HepG2 (cell line): ENCODE data around the gene UMPS. TPM values are rescaled to one million over a fixed set of nuclear protein-coding genes. Genes with fewer than 3 reads are reported as not detected.

ENCODE experiments used
- BATF2 ChIP-seq: sonication (generic); formaldehyde crosslinking; IDR thresholded peaks from 2 replicates; pipeline ENCODE4 v1.8.0; 2022; ENCODE audit warnings: mild to moderate bottlenecking, missing genetic modification reagents, moderate library complexity
- CC2D1A ChIP-seq: sonication (generic); formaldehyde crosslinking; IDR thresholded peaks from 2 replicates; pipeline ENCODE4 v1.8.1; 2023; ENCODE audit warnings: mild to moderate bottlenecking, missing genetic modification reagents
- HIC2 ChIP-seq: sonication (generic); formaldehyde crosslinking; IDR thresholded peaks from 2 replicates; pipeline ENCODE4 v1.9.0; 2022; ENCODE audit warnings: low read depth, missing genetic modification reagents
- HMGXB4 ChIP-seq, 2 experiments: sonication (generic) in 1 of 2; formaldehyde crosslinking in 1 of 2; IDR thresholded peaks; 2 replicates each; pipeline versions ENCODE4 v1.4.0 to v1.6.1; 2018 to 2020; ENCODE audit warnings: missing genetic modification reagents in 2 of 2, borderline replicate concordance in 1 of 2, low read depth in 1 of 2, mild to moderate bottlenecking in 1 of 2, missing biosample characterization in 1 of 2
- HNRNPLL ChIP-seq: fragments of 200-400 bp; formaldehyde crosslinking; IDR thresholded peaks from 2 replicates; pipeline ENCODE4 v1.6.1; 2017; ENCODE audit warnings: mild to moderate bottlenecking, low read depth, low read length; ENCODE audit not compliant: poor library complexity, severe bottlenecking
- JUND ChIP-seq: sonication (generic); formaldehyde crosslinking; IDR thresholded peaks from 2 replicates; pipeline ENCODE4 v1.8.0; 2022; ENCODE audit warnings: mild to moderate bottlenecking, missing genetic modification reagents
- MAF1 ChIP-seq: sonication (generic); formaldehyde crosslinking; IDR thresholded peaks from 2 replicates; pipeline ENCODE4 v1.5.0; 2020; ENCODE audit warnings: missing genetic modification reagents, borderline replicate concordance
- RBFOX2 ChIP-seq: fragments of 200-400 bp; formaldehyde crosslinking; IDR thresholded peaks from 2 replicates; pipeline ENCODE4 v1.6.1; 2017; ENCODE audit warnings: low read depth, mild to moderate bottlenecking, low read length
- RFX5 ChIP-seq: IDR thresholded peaks from 2 replicates; pipeline ENCODE4 v1.6.1; 2011; ENCODE audit warnings: low read depth, low read length, improper control_type of control experiment
- SMARCC2 ChIP-seq: fragments of 450-650 bp; IDR thresholded peaks from 2 replicates; pipeline ENCODE4 v1.6.1; 2017; ENCODE audit warnings: antibody characterized with exemption, mild to moderate bottlenecking
- SP1 ChIP-seq, 2 experiments: fragments of 450-650 bp in 1 of 2; sonication (generic) in 1 of 2; formaldehyde crosslinking in 1 of 2; IDR thresholded peaks; 2 replicates each; pipeline versions ENCODE4 v1.4.0 to v1.6.1; 2016 to 2020; ENCODE audit warnings: missing genetic modification reagents in 1 of 2
- THYN1 ChIP-seq: sonication (generic); formaldehyde crosslinking; IDR thresholded peaks from 2 replicates; pipeline ENCODE4 v1.8.1; 2023; ENCODE audit warnings: low read depth, mild to moderate bottlenecking, moderate library complexity, missing genetic modification reagents, borderline replicate concordance
- TRIM24 ChIP-seq: sonication (generic); formaldehyde crosslinking; IDR thresholded peaks from 2 replicates; pipeline ENCODE4 v1.8.0; 2022; ENCODE audit warnings: mild to moderate bottlenecking, missing genetic modification reagents
- ZFP36 ChIP-seq: fragments of 150-350 bp; IDR thresholded peaks from 2 replicates; pipeline ENCODE4 v1.6.1; 2018; ENCODE audit warnings: borderline replicate concordance, low read length, low read depth; ENCODE audit not compliant: partially characterized antibody
- ZNF136 ChIP-seq: sonication (generic); formaldehyde crosslinking; IDR thresholded peaks from 2 replicates; pipeline ENCODE4 v1.8.1; 2022; ENCODE audit warnings: low read depth, mild to moderate bottlenecking, moderate library complexity, missing genetic modification reagents
- ZNF263 ChIP-seq: sonication (generic); formaldehyde crosslinking; IDR thresholded peaks from 2 replicates; pipeline ENCODE4 v1.4.0; 2020; ENCODE audit warnings: missing genetic modification reagents
- ZNF609 ChIP-seq: sonication (generic); formaldehyde crosslinking; IDR thresholded peaks from 2 replicates; pipeline ENCODE4 v1.4.0; 2020; ENCODE audit warnings: mild to moderate bottlenecking, missing genetic modification reagents, borderline replicate concordance
- ZNF629 ChIP-seq: sonication (generic); formaldehyde crosslinking; conservative IDR thresholded peaks from 2 replicates; pipeline ENCODE4 v1.5.0; 2020; ENCODE audit warnings: missing genetic modification reagents
- ZNF709 ChIP-seq: sonication (generic); formaldehyde crosslinking; IDR thresholded peaks from 2 replicates; pipeline ENCODE4 v1.5.0; 2020; ENCODE audit warnings: mild to moderate bottlenecking, missing genetic modification reagents
- ZNF761 ChIP-seq: sonication (generic); formaldehyde crosslinking; conservative IDR thresholded peaks from 2 replicates; pipeline ENCODE4 v1.4.0; 2020; ENCODE audit warnings: mild to moderate bottlenecking, missing genetic modification reagents
- polyA plus RNA-seq, 8 experiments: library from polyadenylated mRNA; depleted of rRNA in 3 of 8; stranded (reverse) in 7 of 8; unstranded in 1 of 8; fragments of >200 nt; fragmentation: Illumina TruSeq in 4 of 8; extraction: Trizol in 4 of 8; gene quantifications; 2 replicates each; pipeline versions ENCODE4 v1.2.1 to v1.2.3, GENCODE V29; 2011 to 2016; ENCODE audit warnings: low read depth in 4 of 8, missing spikeins in 1 of 8, mixed read lengths in 1 of 8; ENCODE audit not compliant: insufficient read depth in 1 of 8
- total RNA-seq, 5 experiments: library from RNA; depleted of rRNA; stranded (reverse); fragments of >200 nt; fragmentation: Illumina TruSeq; extraction: Trizol; gene quantifications; 2 replicates each; pipeline ENCODE4 v1.2.3, GENCODE V29; 2016; ENCODE audit warnings: low read depth in 1 of 5

The UMPS gene
- total and polyA plus RNA-seq, 2 of the 13 experiments (the other 11 are each of a cell fraction or from before 2014, with no cell fraction given) = 52.7 to 74.2 TPM

GRCh38 chr3:124699686-124700396 lies 30.4 kb upstream of the UMPS start (continued):
- peak; percentile 29 to 46; a peak in 2 of 4 replicates for TF ChIP-seq HMGXB4 (CRISPR knock-in tag; IDR thresholded peaks at IDR 0.05; ENCODE audit: borderline replicate concordance in 1 of 2, low read depth in 1 of 2)
- no peak for TF ChIP-seq HNRNPLL
- no peak for TF ChIP-seq BATF2
- no peak for TF ChIP-seq MAF1
- TF ChIP-seq ZFP36 = no peak
- TF ChIP-seq TRIM24 = no peak
- TF ChIP-seq HIC2 = no peak
- no peak for TF ChIP-seq ZNF761 (CRISPR knock-in tag)
- no peak for TF ChIP-seq RFX5
- 0 out of 2 replicates have a peak, but pooled peaks have one; percentile 29 for TF ChIP-seq ZNF263 (CRISPR knock-in tag)
- no peak for TF ChIP-seq SP1 (IDR thresholded peaks at IDR 0.05)
- no peak for TF ChIP-seq SP1 (CRISPR knock-in tag; IDR thresholded peaks at IDR 0.05)
- TF ChIP-seq RBFOX2 = peak; percentile 76
- peak; percentile 46; the same call in 1 of the 2 replicates for TF ChIP-seq ZNF709 (CRISPR knock-in tag)
- no peak for TF ChIP-seq ZNF136 (CRISPR knock-in tag)
- peak; percentile 69; the same call in 1 of the 2 replicates for TF ChIP-seq ZNF609 (CRISPR knock-in tag)
- TF ChIP-seq ZNF629 = peak; percentile 25; the same call in 1 of the 2 replicates
- no peak for TF ChIP-seq SMARCC2
- TF ChIP-seq JUND = 0 out of 2 replicates have a peak, but pooled peaks have one; percentile 19
- no peak for TF ChIP-seq THYN1 (CRISPR knock-in tag)
- TF ChIP-seq CC2D1A (CRISPR knock-in tag) = no peak
